Activated T-helper 17 cell treated with anti-CD3 and anti-CD28 coated beads, Interleukin-2, amount 50 U/mL, for 72 hours (primary cell): ENCODE measurements around the gene PIERCE2. TPM values are rescaled to one million over a fixed set of nuclear protein-coding genes. Genes with fewer than 3 reads are reported as not detected.

Experiments used
- ATAC-seq: fragments of 150-1000 bp; cut with Tn5 transposase; replicated peaks from 2 replicates; pipeline ENCODE4 v1.10.0; 2021; ENCODE audit warnings: mild to moderate bottlenecking, moderate library complexity
- H3K27ac Mint-ChIP-seq: one replicate; pipeline ENCODE4 v1.8.0; 2022; ENCODE audit warnings: mixed read lengths
- H3K27me3 Mint-ChIP-seq: one replicate; pipeline ENCODE4 v1.8.0; 2022; ENCODE audit warnings: mixed read lengths
- H3K36me3 Mint-ChIP-seq: one replicate; pipeline ENCODE4 v1.8.0; 2022; ENCODE audit warnings: low read depth, mild to moderate bottlenecking, mixed read lengths
- H3K4me1 Mint-ChIP-seq: one replicate; pipeline ENCODE4 v1.8.0; 2022; ENCODE audit warnings: mixed read lengths
- H3K4me3 Mint-ChIP-seq: one replicate; pipeline ENCODE4 v1.8.0; 2022; ENCODE audit warnings: mild to moderate bottlenecking, mixed read lengths
- H3K9me3 Mint-ChIP-seq: one replicate; pipeline ENCODE4 v1.8.0; 2022; ENCODE audit warnings: mixed read lengths
- total RNA-seq, 2 donors: library from RNA; stranded (reverse); gene quantifications; one replicate each; pipeline ENCODE4 v1.2.3, GENCODE V29; 2022

Gene PIERCE2
- total RNA-seq, 2 donors from 2014 or later: not detected

DNA sequence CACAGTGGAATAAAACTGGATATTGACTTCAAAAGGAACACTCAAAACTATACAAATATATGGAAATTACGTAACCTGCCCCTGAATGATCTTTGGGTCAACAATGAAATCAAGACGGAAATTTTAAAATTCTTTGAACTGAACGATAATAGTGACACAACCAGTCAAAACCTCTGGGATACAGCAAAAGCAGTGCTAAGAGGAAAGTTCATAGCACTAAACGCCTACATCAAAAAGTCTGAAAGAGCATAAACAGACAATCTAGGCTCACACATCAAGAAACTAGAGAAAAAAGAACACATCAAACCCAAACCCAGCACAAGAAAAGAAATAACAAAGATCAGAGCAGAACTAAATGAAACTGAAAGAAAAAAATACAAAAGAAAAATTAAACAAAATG lies 53.2 kb downstream of the PIERCE2 start:
- Mint-ChIP-seq H3K9me3 (peaks cover 13% of the 10 kb centered on the region), H3K4me3 (no peak overlapping the region), H3K4me1 (no peaks in the 10 kb centered on the region), H3K27me3 (peaks cover 8% of the 10 kb centered on the region), H3K36me3 (no peaks in the 10 kb centered on the region), H3K27ac (no peak overlapping the region)
- ATAC-seq: no peak

DNA sequence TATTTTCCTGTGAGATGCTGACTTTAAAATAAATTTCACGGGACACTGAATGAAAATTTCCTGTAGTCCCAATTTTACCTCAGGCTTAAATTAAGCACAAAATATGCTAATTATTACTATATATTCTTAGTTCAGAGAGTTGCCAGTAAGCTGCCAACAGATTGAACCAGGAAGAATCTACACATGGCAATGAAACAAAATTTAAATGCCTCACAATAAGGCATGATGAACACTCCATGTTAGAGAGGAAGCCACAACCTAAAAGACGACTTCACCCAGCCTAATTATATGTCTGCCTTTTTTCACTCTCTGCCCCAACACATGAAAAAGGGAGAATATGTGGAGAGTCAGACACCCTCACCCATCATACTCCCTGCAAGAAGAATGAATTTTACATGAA lies 60.0 kb downstream of the PIERCE2 start:
- H3K36me3 Mint-ChIP-seq: no peaks in the 10 kb centered on the region
- H3K9me3 Mint-ChIP-seq: no peaks in the 10 kb centered on the region
- no peak for ATAC-seq
- no peak overlapping the region for H3K4me3 Mint-ChIP-seq
- H3K27me3 Mint-ChIP-seq: no peaks in the 10 kb centered on the region
- H3K27ac Mint-ChIP-seq: no peak overlapping the region
- H3K4me1 Mint-ChIP-seq: no peaks in the 10 kb centered on the region

Other genes with a start within 250 kb of the PIERCE2 start
- 100 to 1,000 TPM; 107 to 111 TPM for gene RSL24D1, start 211.6 kb upstream of the PIERCE2 start, total RNA-seq
- gene RAB27A, start 118.7 kb upstream of the PIERCE2 start, total RNA-seq: 100 to 1,000 TPM in 1 of 2 donors, 10 to 100 TPM in 1; 99.2 to 138 TPM
- gene PIGBOS1, start 89.4 kb upstream of the PIERCE2 start, total RNA-seq: 10 to 100 TPM in 1 of 2 donors, 1 to 10 TPM in 1; 7.8 to 10.9 TPM
- 10 to 100 TPM; 25.7 to 32.9 TPM for gene PIGB, start 89.3 kb upstream of the PIERCE2 start, total RNA-seq
- 10 to 100 TPM in 1 of 2 donors, 1 to 10 TPM in 1; 8.7 to 10.9 TPM for gene CCPG1, start 136 bp upstream of the PIERCE2 start, total RNA-seq
- not detected for gene DNAAF4, start 99.7 kb downstream of the PIERCE2 start, total RNA-seq
- not detected for gene PYGO1, start 179.8 kb downstream of the PIERCE2 start, total RNA-seq